GM12865 (cell line): ENCODE measurements around the gene DUSP16.

Experiments used
- DNase-seq: peaks from one replicate; pipeline ENCODE4 v3.0.0; 2010; ENCODE audit warnings: low read depth
- H3K4me3 ChIP-seq: 2 replicates; pipeline ENCODE4 v1.5.1; 2011; ENCODE audit warnings: mild to moderate bottlenecking, low read depth, low read length, control low read depth
- TF ChIP-seq, protein P1 (sequence below): IDR thresholded peaks from 2 replicates; pipeline ENCODE4 v1.5.1; 2011; ENCODE audit warnings: low read length, control low read depth, low read depth, inconsistent platforms; ENCODE audit not compliant: insufficient read depth; ENCODE audit errors: missing control alignments

Gene DUSP16

DNA sequence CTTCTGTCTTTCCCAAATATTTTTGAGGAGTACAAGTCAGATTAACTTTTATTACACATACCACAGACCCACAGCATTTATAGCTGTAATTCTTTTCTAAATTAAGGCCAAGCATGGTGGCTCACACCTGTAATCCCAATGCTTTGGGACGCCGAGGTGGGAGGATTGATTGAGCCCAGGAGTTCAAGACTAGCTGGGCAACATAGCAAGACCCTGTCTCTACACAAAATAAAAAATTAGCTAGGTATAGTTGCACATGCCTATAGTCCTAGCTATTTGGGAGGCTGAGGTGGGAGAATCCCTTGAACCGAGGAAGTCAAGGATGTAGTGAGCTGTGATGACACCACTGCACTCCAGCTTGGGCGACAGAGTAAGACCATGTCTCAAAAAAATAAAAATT, 7.0 kb downstream of the DUSP16 start:
- no peak for DNase-seq
- no peak overlapping the region for H3K4me3 ChIP-seq
- TF ChIP-seq, protein P1, sequence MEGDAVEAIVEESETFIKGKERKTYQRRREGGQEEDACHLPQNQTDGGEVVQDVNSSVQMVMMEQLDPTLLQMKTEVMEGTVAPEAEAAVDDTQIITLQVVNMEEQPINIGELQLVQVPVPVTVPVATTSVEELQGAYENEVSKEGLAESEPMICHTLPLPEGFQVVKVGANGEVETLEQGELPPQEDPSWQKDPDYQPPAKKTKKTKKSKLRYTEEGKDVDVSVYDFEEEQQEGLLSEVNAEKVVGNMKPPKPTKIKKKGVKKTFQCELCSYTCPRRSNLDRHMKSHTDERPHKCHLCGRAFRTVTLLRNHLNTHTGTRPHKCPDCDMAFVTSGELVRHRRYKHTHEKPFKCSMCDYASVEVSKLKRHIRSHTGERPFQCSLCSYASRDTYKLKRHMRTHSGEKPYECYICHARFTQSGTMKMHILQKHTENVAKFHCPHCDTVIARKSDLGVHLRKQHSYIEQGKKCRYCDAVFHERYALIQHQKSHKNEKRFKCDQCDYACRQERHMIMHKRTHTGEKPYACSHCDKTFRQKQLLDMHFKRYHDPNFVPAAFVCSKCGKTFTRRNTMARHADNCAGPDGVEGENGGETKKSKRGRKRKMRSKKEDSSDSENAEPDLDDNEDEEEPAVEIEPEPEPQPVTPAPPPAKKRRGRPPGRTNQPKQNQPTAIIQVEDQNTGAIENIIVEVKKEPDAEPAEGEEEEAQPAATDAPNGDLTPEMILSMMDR = no peak

DNA sequence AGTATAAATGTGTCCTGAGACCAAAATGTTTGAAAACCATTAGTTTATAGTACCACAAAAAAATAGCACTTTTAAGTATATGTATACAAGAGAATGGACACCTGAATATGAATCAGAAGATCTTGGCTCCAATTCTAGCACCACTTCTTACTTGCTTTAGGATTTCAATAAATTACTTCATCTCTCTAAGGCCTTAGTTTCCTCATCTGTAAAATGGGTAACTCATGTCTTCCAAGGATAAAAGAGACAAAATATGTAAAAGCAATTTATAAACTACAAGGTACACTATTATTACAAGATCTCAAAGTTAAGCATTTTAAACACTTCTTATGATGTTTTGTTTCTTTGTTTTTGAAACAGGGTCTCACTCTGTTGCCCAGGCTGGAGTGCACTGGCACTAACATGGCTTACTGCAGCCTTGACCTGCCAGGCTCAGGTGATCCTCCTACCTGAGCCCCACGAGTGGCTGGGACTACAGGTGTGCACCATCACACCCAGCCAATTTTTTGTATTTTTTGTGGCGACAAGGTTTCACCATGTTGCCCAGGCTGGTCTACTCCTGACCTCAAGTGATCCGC, 9.4 kb downstream of the DUSP16 start:
- H3K4me3 ChIP-seq = no peak overlapping the region
- TF ChIP-seq, protein P1 = no peak
- DNase-seq = no peak

DNA sequence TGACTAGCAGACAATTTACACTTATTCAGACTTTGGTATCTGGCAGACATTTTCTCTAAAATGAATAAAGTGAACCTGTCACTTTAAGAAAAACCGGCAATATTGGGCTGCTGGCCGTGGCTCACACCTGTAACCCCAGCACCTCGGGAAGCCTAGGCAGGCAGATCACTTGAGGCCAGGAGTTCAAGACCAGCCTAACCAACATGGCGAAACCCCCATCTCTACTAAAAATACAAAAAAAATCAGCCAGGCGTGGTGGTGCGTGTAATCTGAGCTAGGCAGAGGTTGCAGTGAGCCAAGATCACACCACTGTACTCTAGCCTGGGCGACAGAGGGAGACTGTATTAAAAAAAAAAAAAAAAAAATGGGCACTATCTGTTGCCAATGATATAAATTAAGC, 11.5 kb downstream of the DUSP16 start:
- no peak overlapping the region for H3K4me3 ChIP-seq
- DNase-seq = peak; percentile 51
- TF ChIP-seq, protein P1 = no peak

DNA sequence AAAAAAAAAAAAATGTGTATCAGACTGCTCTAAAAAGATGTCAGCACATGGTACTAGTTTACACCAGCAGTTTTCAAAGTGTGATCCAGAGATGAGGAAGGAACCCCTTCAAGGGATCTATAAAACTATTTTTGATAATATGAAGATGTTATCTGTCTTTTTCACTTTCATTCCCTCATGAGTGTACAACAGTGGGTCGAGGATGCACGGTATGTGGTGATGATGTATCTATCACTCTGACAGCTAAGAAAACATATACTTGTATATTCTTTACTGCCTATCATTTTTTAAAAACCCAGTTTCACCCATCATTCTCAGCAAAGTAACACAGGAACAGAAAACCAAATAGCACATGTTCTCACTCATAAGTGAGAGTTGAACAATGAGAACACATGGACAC, 12.4 kb downstream of the DUSP16 start:
- no peak for DNase-seq
- TF ChIP-seq, protein P1 = no peak
- no peak overlapping the region for H3K4me3 ChIP-seq

DNA sequence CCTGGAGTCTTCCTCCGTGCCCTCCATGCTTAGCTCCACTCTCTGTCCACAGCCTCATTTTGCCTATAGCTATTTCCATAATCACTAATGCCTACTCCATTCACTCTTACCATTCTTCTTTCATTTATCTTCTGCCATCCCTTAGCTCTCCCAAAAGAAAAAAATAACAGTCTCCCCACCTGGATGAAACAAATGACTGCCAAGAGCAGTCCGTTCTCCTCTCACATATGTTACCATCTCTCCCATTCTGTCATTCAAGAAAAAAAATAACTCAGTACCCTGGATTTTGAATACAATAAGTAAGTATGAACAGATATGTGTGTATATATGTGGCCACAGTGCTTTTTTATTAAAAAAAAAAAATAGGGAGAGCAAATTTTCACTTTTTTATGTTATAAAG, 13.2 kb downstream of the DUSP16 start:
- H3K4me3 ChIP-seq = no peak overlapping the region
- TF ChIP-seq, protein P1 = no peak
- DNase-seq = no peak

DNA sequence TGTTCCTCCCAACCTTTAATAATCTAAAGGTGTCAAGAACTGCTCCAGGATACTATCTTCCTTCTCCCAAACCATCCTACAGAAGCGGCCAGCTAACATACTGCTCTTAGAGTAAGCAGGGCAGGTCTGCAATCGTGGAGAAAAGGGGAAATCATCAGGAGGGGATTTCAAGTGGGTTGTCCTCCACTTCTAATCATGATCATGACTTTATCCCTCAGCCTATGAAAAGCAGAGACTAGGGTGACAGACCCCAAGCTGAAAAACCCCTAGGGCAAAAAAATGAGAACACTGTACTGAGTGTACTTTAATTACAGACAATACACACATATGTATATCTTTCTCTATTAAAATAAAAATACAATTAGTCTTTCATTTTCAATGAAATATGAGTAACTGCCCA, 13.9 kb downstream of the DUSP16 start:
- no peak overlapping the region for H3K4me3 ChIP-seq
- no peak for DNase-seq
- TF ChIP-seq, protein P1 = no peak

DNA sequence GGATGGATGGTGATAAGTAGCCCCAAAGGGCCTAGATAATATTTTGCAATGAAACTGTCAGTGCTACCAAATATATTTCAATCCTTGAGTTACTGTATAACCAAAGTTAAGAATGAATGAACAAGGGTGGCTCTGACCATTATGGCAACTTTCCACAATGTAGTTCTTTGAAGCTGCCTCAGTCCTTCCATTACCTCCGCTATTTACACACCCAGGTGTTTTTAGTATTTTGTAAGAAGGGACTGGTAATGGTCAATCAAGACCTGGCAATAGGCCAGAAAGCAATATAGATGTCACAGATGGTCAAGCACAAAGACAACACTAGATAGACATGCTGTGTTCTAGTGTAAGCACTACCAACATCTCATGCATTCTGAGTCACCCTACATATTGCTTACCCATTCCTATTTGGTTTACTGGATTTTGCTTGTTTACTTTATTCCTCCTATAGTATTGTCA, 16.3 kb downstream of the DUSP16 start:
- H3K4me3 ChIP-seq = no peak overlapping the region
- TF ChIP-seq, protein P1 = no peak
- no peak for DNase-seq
